Measurements from ENCODE around the gene ACP6. TPM values are rescaled to one million over a fixed set of nuclear protein-coding genes. Genes with fewer than 3 reads are reported as not detected.

Gene ACP6
- total RNA-seq, 1 donor from 2014 or later, result 14.2 TPM

DNA sequence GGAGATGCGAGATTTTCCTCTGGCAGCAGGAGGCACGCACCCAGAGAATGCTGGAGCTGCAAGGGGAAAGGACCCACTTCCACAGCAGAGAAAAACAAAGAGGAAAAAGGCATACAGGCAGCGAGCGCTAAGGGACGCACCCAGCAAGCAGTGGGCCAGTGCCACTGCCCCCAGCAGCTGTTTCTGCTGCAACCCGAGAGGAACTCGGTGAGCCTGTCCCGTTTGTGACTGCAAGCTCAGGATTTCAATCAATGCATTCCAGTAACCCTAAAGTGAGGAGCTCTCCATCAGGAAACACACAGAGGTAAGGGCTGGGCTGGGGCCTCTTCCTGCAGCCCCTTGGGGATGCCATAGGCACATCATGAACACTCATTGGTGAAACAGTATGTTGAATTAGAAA, 58.7 kb downstream of the ACP6 start:
- Histone ChIP-seq H3K9me3 (no peaks in the 10 kb centered on the region), H3K36me3 (peaks cover 0 to 36% of the 10 kb centered on the region in 2 donors), H3K27ac (no peak overlapping the region), H3K4me3 (no peak overlapping the region), H3K4me1 (peaks cover 7% of the 10 kb centered on the region), H3K27me3 (no peaks in the 10 kb centered on the region)
- intact Hi-C loops (cut with DNase I), result no loop called here
- no peak for DNase-seq (ENCODE audit: extremely low spot score in 2 of 2)
- TF ChIP-seq POLR2AphosphoS5 (IDR thresholded peaks at IDR 0.05; ENCODE audit: insufficient read depth in 1 of 2, low read depth in 1 of 2) (no peak), POLR2A (IDR thresholded peaks at IDR 0.05) (no peak)
- TF ChIP-seq, protein P1, sequence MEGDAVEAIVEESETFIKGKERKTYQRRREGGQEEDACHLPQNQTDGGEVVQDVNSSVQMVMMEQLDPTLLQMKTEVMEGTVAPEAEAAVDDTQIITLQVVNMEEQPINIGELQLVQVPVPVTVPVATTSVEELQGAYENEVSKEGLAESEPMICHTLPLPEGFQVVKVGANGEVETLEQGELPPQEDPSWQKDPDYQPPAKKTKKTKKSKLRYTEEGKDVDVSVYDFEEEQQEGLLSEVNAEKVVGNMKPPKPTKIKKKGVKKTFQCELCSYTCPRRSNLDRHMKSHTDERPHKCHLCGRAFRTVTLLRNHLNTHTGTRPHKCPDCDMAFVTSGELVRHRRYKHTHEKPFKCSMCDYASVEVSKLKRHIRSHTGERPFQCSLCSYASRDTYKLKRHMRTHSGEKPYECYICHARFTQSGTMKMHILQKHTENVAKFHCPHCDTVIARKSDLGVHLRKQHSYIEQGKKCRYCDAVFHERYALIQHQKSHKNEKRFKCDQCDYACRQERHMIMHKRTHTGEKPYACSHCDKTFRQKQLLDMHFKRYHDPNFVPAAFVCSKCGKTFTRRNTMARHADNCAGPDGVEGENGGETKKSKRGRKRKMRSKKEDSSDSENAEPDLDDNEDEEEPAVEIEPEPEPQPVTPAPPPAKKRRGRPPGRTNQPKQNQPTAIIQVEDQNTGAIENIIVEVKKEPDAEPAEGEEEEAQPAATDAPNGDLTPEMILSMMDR (IDR thresholded peaks at IDR 0.05), result no peak

DNA sequence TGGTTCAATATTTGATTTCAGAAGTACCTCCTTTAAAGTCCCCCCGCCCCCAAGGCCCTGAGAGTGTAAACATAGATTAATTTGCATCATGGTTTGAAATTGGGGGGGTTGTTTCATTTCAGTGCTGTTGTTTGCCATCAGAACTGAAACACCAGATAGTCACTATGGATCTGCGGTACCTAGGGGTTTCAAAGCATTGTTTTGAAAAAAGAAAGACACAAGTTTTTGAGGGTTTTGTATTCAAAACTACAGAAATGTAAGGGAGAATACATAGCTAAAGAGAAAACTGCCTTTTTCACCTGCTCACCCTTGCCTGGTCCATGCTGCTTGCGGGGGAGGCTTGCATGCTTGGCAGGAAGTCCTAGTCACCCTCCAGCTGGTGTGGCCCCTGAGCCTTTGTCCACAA, 59.3 kb downstream of the ACP6 start:
- H3K4me3 ChIP-seq, result no peak overlapping the region
- TF ChIP-seq POLR2A (IDR thresholded peaks at IDR 0.05), result no peak
- no peak for TF ChIP-seq POLR2AphosphoS5 (IDR thresholded peaks at IDR 0.05; ENCODE audit: insufficient read depth in 1 of 2, low read depth in 1 of 2)
- H3K4me1 ChIP-seq, result peaks cover 7% of the 10 kb centered on the region
- no peak overlapping the region for H3K27ac ChIP-seq
- no peak for DNase-seq (ENCODE audit: extremely low spot score in 2 of 2)
- intact Hi-C loops (cut with DNase I), result no loop called here
- peaks cover 0 to 35% of the 10 kb centered on the region in 2 donors for H3K36me3 ChIP-seq
- no peaks in the 10 kb centered on the region for H3K27me3 ChIP-seq
- no peaks in the 10 kb centered on the region for H3K9me3 ChIP-seq

DNA sequence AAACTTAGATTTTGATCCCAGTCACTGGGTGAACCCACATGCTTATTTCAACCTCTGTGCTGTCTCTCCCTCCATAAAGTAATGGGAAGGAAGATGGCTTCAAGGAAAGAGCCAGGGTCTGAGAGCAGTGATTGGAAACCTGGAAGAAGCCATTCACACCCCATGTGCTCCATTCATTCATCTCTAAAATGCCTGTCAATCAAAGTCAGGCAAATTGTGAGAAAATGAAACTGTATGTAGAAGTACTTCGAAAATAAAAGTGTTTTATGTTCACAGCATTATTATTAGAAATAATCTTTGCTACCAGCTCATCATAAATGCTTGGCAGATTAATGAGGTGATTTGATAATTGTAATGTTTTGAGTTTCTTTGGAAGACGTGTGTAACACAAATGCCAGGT, 61.0 kb downstream of the ACP6 start:
- H3K4me1 ChIP-seq, result peaks cover 7% of the 10 kb centered on the region
- H3K36me3 ChIP-seq, result peaks cover 0 to 20% of the 10 kb centered on the region in 2 donors

DNA sequence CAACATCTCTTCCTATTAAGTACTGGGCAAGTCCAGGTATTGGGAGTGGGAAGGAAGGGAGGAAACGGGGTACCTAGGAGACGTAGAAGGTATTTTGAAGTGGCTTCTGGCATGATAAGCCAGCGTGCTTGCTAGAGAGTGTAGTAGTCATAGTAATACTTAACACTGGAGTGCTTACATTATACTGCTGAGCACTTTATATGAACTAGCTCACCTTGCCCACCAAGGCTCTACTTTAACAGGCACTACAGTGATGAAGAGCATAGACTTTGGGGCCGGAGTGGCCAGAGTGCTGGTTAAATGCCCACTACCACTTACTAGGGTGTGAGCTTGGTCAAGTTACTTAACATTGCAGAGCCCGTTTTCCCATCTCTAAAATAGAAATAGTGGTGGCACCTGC, 61.7 kb downstream of the ACP6 start:
- TF ChIP-seq, protein P1 (IDR thresholded peaks at IDR 0.05), result no peak
- TF ChIP-seq POLR2AphosphoS5 (IDR thresholded peaks at IDR 0.05; ENCODE audit: insufficient read depth in 1 of 2, low read depth in 1 of 2) (no peak), POLR2A (IDR thresholded peaks at IDR 0.05) (no peak)
- intact Hi-C loops (cut with DNase I), result no loop called here
- peaks cover 0 to 17% of the 10 kb centered on the region in 2 donors for H3K36me3 ChIP-seq
- no peak overlapping the region for H3K4me3 ChIP-seq
- H3K27ac ChIP-seq, result no peak overlapping the region
- H3K27me3 ChIP-seq, result no peaks in the 10 kb centered on the region
- H3K4me1 ChIP-seq, result peaks cover 7% of the 10 kb centered on the region
- no peak for DNase-seq (ENCODE audit: extremely low spot score in 2 of 2)
- H3K9me3 ChIP-seq, result no peaks in the 10 kb centered on the region

More for the DNA sequence above, 61.0 kb downstream of the ACP6 start:
- no peaks in the 10 kb centered on the region for H3K27me3 ChIP-seq
- DNase-seq (ENCODE audit: extremely low spot score in 2 of 2), result no peak
- no peak overlapping the region for H3K27ac ChIP-seq
- intact Hi-C loops (cut with DNase I), result no loop called here
- no peak overlapping the region for H3K4me3 ChIP-seq
- no peak for TF ChIP-seq POLR2A (IDR thresholded peaks at IDR 0.05)
- TF ChIP-seq, protein P1 (IDR thresholded peaks at IDR 0.05), result no peak
- TF ChIP-seq POLR2AphosphoS5 (IDR thresholded peaks at IDR 0.05; ENCODE audit: insufficient read depth in 1 of 2, low read depth in 1 of 2), result no peak
- H3K9me3 ChIP-seq, result no peaks in the 10 kb centered on the region

DNA sequence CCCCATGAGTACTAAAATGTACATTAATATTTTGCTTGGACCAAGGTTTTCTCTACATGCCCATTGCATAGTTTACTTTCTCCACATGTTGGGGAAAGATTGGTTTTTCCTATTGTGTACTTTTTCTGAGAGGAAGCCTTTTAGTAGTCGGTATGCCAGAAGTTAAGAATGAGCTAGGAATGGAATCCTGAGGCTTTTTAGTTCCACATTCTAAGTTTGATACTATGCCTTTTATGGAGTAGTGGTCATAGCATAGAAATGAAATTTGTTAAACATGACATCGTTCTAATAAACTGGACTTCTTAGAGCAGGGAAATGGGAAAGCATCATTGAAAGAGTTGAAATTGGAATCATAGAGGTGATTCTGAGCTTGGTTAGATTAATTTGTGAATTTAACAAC, 64.7 kb downstream of the ACP6 start:
- Histone ChIP-seq H3K4me1 (peaks cover 10% of the 10 kb centered on the region), H3K4me3 (no peak overlapping the region), H3K36me3 (peaks cover 0 to under 1% of the 10 kb centered on the region in 2 donors), H3K27me3 (no peaks in the 10 kb centered on the region), H3K27ac (no peak overlapping the region), H3K9me3 (no peaks in the 10 kb centered on the region)
- TF ChIP-seq POLR2AphosphoS5 (IDR thresholded peaks at IDR 0.05; ENCODE audit: insufficient read depth in 1 of 2, low read depth in 1 of 2), result no peak
- TF ChIP-seq, protein P1 (IDR thresholded peaks at IDR 0.05), result no peak
- no peak for TF ChIP-seq POLR2A (IDR thresholded peaks at IDR 0.05)
- no peak for DNase-seq (ENCODE audit: extremely low spot score in 2 of 2)
- intact Hi-C loops (cut with DNase I), result no loop called here

Data from vagina (tissue), 2 donors.